T-helper 2 cell treated with Interferon-gamma antibody and Interleukin-4, amounts not matched to agents 5 μg/mL and 100 μg/mL, for 36 hours (primary cell): ENCODE results near the gene ADRM1.
A peak's percentile ranks its signal among the peaks of the same experiment; 100 is the strongest.

Experiments
- DNase-seq: peaks from one replicate; pipeline ENCODE4 v3.0.0; 2021; ENCODE audit warnings: low spot score
- H3K27ac Mint-ChIP-seq: one replicate; pipeline ENCODE4 v1.8.0; 2021; ENCODE audit warnings: mild to moderate bottlenecking, mixed read lengths
- H3K27me3 Mint-ChIP-seq: one replicate; pipeline ENCODE4 v1.8.0; 2021; ENCODE audit warnings: low read depth, mixed read lengths
- H3K36me3 Mint-ChIP-seq: one replicate; pipeline ENCODE4 v1.8.0; 2021; ENCODE audit warnings: low read depth, mixed read lengths
- H3K4me1 Mint-ChIP-seq: one replicate; pipeline ENCODE4 v1.8.0; 2021; ENCODE audit warnings: low read depth, mixed read lengths
- H3K4me3 Mint-ChIP-seq: one replicate; pipeline ENCODE4 v1.8.0; 2022; ENCODE audit warnings: mild to moderate bottlenecking, moderate library complexity, mixed read lengths
- H3K9me3 Mint-ChIP-seq: one replicate; pipeline ENCODE4 v1.8.0; 2021; ENCODE audit warnings: mixed read lengths

Gene ADRM1

DNA sequence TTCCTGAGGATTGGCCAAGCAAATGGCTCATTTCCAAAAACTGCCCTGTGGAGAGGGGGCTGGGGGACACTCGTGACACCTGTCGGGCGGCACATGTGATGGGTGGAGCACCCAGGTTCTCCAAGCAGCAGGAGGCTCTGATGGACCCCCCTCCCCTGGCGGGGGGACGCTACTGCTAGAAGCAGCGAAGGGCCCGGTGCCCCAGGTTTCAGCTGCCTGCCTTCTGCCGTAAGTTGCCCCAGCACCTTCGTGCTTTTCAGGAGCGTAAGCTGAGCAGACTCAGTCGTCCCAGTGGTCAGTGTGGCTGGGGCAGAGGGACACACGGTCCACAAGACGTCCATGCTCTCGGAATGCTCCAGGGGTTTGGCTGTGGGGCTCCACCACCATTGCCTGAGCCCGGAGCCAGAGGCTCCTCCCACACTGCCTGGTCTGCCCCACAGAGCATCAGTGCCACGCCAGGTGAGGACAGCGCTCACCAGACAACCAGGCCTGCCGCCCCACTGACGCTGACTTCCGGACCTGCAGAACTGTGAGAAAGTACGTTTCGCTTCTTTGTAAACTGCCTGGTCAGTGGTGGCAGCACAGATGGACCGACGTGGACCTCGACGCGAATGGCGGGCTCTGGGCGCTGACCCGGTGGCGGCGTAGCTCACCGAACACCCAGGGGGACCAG lies 4.1 kb upstream of the ADRM1 start:
- no peak overlapping the region for H3K4me3 Mint-ChIP-seq
- DNase-seq: no peak
- H3K4me1 Mint-ChIP-seq: peaks cover 4% of the 10 kb centered on the region
- H3K9me3 Mint-ChIP-seq: no peaks in the 10 kb centered on the region
- no peak overlapping the region for H3K27ac Mint-ChIP-seq
- H3K27me3 Mint-ChIP-seq: no peaks in the 10 kb centered on the region
- peaks cover 6% of the 10 kb centered on the region for H3K36me3 Mint-ChIP-seq

DNA sequence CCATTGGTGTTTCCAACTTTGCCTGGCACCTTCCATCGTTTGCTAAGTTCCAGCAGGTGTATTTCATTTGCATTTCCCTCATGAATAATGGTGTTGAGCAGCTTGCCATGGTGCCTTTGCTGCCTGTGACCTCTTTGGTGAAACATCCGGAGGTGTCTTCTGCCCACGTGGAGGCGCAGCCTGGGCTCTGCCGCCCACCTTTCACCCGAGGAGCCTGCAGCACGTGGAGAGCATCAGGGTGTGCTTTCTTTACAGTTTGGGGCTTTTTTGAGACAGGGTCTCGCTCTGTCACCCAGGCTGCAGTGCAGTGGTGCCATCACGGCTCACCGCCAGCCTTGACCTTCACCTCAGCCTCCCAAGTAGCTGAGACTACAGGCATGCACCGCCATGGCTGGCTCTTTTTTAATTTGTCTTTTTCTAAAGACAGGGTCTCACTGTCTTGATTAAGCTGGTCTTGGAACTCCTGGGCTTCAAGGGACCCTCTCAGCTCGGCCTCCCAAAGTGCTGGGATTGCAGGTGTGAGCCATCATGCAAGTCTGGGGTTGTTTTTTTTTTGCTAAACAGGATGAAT lies 3.0 kb upstream of the ADRM1 start:
- Mint-ChIP-seq H3K9me3 (no peaks in the 10 kb centered on the region), H3K27ac (no peak overlapping the region), H3K36me3 (peaks cover 9% of the 10 kb centered on the region), H3K27me3 (no peaks in the 10 kb centered on the region), H3K4me1 (peaks cover 8% of the 10 kb centered on the region), H3K4me3 (no peak overlapping the region)
- DNase-seq: no peak

GRCh38 chr20:62300319-62300718 lies 2.5 kb upstream of the ADRM1 start:
- no peaks in the 10 kb centered on the region for H3K27me3 Mint-ChIP-seq
- no peak for DNase-seq
- H3K27ac Mint-ChIP-seq: no peak overlapping the region
- H3K9me3 Mint-ChIP-seq: no peaks in the 10 kb centered on the region
- H3K4me1 Mint-ChIP-seq: peaks cover 8% of the 10 kb centered on the region
- no peak overlapping the region for H3K4me3 Mint-ChIP-seq
- H3K36me3 Mint-ChIP-seq: peaks cover 10% of the 10 kb centered on the region

- H3K36me3 Mint-ChIP-seq: peaks cover 14% of the 10 kb centered on the region
These were observed 1.6 kb upstream of the ADRM1 start for GRCh38 chr20:62301111-62301668.

DNA sequence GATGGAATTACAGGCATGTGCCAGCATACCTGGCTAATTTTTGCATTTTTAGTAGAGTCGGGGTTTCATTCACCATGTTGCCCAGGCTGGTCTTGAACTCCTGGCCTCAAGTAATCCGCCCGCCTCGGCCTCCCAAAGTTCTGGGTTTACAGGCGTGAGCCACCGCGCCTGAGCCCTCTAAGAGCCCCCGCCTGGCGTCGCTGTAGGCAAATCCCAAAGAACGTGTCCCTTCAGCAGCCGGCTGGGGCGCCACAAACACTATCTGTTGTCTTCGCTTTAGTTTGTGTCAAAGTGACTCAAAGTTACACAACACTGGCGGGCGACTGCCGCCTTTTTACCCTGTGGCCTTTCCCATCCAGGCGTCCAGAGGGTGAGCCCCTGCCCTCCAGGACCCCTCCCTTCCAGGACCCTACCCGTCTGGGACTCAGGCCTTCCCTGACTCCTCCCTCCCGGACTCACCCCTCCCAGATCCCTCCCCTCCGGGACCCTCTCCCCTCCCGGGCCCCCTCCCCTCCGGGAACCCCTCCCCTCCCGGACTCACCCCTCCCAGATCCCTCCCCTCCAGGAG lies 940 bp upstream of the ADRM1 start:
- H3K4me1 Mint-ChIP-seq: peaks cover 11% of the 10 kb centered on the region

More at GRCh38 chr20:62301111-62301668, 1.6 kb upstream of the ADRM1 start:
- no peaks in the 10 kb centered on the region for H3K9me3 Mint-ChIP-seq
- H3K27ac Mint-ChIP-seq: peak overlapping the region; percentile 54
- peak overlapping the region; percentile 60 for H3K4me3 Mint-ChIP-seq
- peaks cover 11% of the 10 kb centered on the region for H3K4me1 Mint-ChIP-seq
- no peaks in the 10 kb centered on the region for H3K27me3 Mint-ChIP-seq
- no peak for DNase-seq

GRCh38 chr20:62303062-62303339 lies 204 bp downstream of the ADRM1 start:
- no peak for DNase-seq
- Mint-ChIP-seq H3K4me1 (peaks cover 11% of the 10 kb centered on the region), H3K27ac (peak overlapping the region; percentile 100), H3K4me3 (peak overlapping the region; percentile 98), H3K27me3 (no peaks in the 10 kb centered on the region), H3K36me3 (peaks cover 14% of the 10 kb centered on the region), H3K9me3 (no peaks in the 10 kb centered on the region)

More for the DNA sequence above, 940 bp upstream of the ADRM1 start:
- peaks cover 14% of the 10 kb centered on the region for H3K36me3 Mint-ChIP-seq
- DNase-seq: peak; percentile 90
- H3K27ac Mint-ChIP-seq: peak overlapping the region; percentile 100
- H3K27me3 Mint-ChIP-seq: no peaks in the 10 kb centered on the region
- no peaks in the 10 kb centered on the region for H3K9me3 Mint-ChIP-seq
- H3K4me3 Mint-ChIP-seq: peak overlapping the region; percentile 98

- H3K27me3 Mint-ChIP-seq: no peaks in the 10 kb centered on the region
- H3K9me3 Mint-ChIP-seq: no peaks in the 10 kb centered on the region
- H3K4me3 Mint-ChIP-seq: peak overlapping the region; percentile 93
- H3K4me1 Mint-ChIP-seq: peaks cover 11% of the 10 kb centered on the region
- peak; percentile 17 for DNase-seq
- peak overlapping the region; percentile 85 for H3K27ac Mint-ChIP-seq
- peaks cover 17% of the 10 kb centered on the region for H3K36me3 Mint-ChIP-seq
These were observed 786 bp downstream of the ADRM1 start for GRCh38 chr20:62303340-62304226.

DNA sequence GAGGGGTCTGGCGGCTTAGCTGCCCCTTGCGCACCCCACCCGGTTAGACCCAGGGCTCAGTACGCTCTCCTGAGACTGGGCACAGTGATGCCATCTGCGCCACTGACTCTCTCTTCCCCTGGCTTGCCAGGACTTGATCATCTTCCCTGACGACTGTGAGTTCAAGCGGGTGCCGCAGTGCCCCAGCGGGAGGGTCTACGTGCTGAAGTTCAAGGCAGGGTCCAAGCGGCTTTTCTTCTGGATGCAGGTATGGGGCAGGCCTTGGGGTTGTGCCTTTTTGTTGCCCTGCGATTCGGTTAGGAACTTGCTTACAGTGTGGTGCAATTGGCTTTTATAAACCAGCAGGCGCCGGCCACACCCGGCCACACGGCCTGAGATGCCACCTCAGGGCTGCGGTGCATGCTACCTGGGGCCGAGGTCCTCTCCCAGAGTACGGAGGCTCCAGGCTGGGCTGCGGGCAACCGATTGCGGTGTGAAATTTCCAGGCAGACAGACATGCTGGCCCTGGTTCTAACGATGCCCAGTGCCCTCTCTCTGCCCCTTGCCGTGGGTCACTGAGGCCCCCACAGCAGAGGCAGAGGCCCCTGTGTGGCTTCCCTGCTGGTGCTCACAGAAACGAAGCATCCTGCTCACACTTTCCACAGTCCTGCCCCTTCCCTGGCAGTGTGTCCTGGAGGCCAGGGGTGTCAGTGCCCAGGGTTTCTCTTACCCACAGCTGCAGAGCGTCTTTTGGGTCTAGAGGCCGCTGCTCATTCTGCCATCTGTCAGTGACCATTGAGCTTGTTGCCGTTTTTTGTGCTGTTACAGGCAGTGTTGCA lies 1.7 kb downstream of the ADRM1 start:
- H3K9me3 Mint-ChIP-seq: no peaks in the 10 kb centered on the region
- peaks cover 11% of the 10 kb centered on the region for H3K4me1 Mint-ChIP-seq
- peak overlapping the region; percentile 93 for H3K4me3 Mint-ChIP-seq
- peaks cover 20% of the 10 kb centered on the region for H3K36me3 Mint-ChIP-seq
- H3K27me3 Mint-ChIP-seq: no peaks in the 10 kb centered on the region
- peak overlapping the region; percentile 85 for H3K27ac Mint-ChIP-seq
- DNase-seq: no peak

GRCh38 chr20:62305149-62305764 lies 2.5 kb downstream of the ADRM1 start:
- Mint-ChIP-seq H3K27ac (no peak overlapping the region), H3K4me3 (peak overlapping the region; percentile 93), H3K36me3 (peaks cover 20% of the 10 kb centered on the region), H3K27me3 (no peaks in the 10 kb centered on the region), H3K9me3 (no peaks in the 10 kb centered on the region), H3K4me1 (peaks cover 11% of the 10 kb centered on the region)
- no peak for DNase-seq

- Mint-ChIP-seq H3K36me3 (peaks cover 20% of the 10 kb centered on the region), H3K27ac (no peak overlapping the region), H3K4me1 (peaks cover 11% of the 10 kb centered on the region), H3K4me3 (peak overlapping the region; percentile 54), H3K27me3 (no peaks in the 10 kb centered on the region), H3K9me3 (no peaks in the 10 kb centered on the region)
- DNase-seq: no peak
These were observed 3.1 kb downstream of the ADRM1 start for GRCh38 chr20:62305765-62306413.

GRCh38 chr20:62306414-62307187 lies 3.8 kb downstream of the ADRM1 start:
- Mint-ChIP-seq H3K27ac (no peak overlapping the region), H3K27me3 (no peaks in the 10 kb centered on the region), H3K36me3 (peaks cover 20% of the 10 kb centered on the region), H3K4me1 (peaks cover 11% of the 10 kb centered on the region), H3K4me3 (no peak overlapping the region), H3K9me3 (no peaks in the 10 kb centered on the region)
- DNase-seq: no peak
